Thyroid gland (tissue), 4 donors: Measurements from ENCODE around the gene GLYATL1. TPM values are rescaled to one million over a fixed set of nuclear protein-coding genes. Genes with fewer than 3 reads are reported as not detected.

Experiments used
- DNase-seq, 2 donors: peaks; one replicate each; pipeline ENCODE4 v3.0.0-alpha.2; 2019
- H3K27ac ChIP-seq, 3 donors: fragments of 200-600 bp; sonication (generic); 1 replicate in 2 of 3; 2 replicates in 1 of 3; pipeline ENCODE4 v1.5.1; 2016 to 2019; ENCODE audit warnings: mild to moderate bottlenecking in 1 of 3, moderate library complexity in 1 of 3
- H3K27me3 ChIP-seq: fragments of 200-600 bp; sonication (generic); one replicate; pipeline ENCODE4 v1.5.1; 2019
- H3K36me3 ChIP-seq, 2 donors: fragments of 200-600 bp; sonication (generic); one replicate each; pipeline ENCODE4 v1.5.1; 2016 to 2019
- H3K4me1 ChIP-seq, 2 donors: fragments of 200-600 bp; sonication (generic); one replicate each; pipeline ENCODE4 v1.5.1; 2017 to 2019
- H3K4me3 ChIP-seq, 3 donors: fragments of 200-600 bp; sonication (generic); replicated peaks in 1 of 3; 1 replicate in 2 of 3; 2 replicates in 1 of 3; pipeline ENCODE4 v1.5.1; 2016; ENCODE audit warnings: mild to moderate bottlenecking in 1 of 3
- H3K9me3 ChIP-seq: fragments of 200-600 bp; sonication (generic); one replicate; pipeline ENCODE4 v1.5.1; 2017
- CTCF ChIP-seq, 6 experiments: fragments of 200-600 bp in 3 of 6; fragments of 450-650 bp in 3 of 6; sonication (generic) in 3 of 6; IDR thresholded peaks; one replicate each; pipeline ENCODE4 v1.5.1; 2016 to 2019; ENCODE audit warnings: antibody characterized with exemption in 6 of 6, mild to moderate bottlenecking in 2 of 6, inconsistent platforms in 1 of 6, moderate library complexity in 1 of 6
- POLR2A ChIP-seq, 2 donors: fragments of 450-650 bp; IDR thresholded peaks; one replicate each; pipeline ENCODE4 v1.6.1; 2017; ENCODE audit warnings: antibody characterized with exemption in 2 of 2, mild to moderate bottlenecking in 2 of 2, moderate library complexity in 1 of 2
- WGBS, 2 donors: methylation state at CpG; one replicate each; pipeline ENCODE4 v1.1.5; 2017; 5-methylcytosine and 5-hydroxymethylcytosine counted together
- intact Hi-C: fragments of 100-400 bp; cut with DNase I; formaldehyde crosslinking; loops from one replicate; pipeline ENCODE4 v1.15.1; 2023
- total RNA-seq, 4 donors: library from RNA; depleted of rRNA; stranded (reverse); fragments of >200 nt; gene quantifications; one replicate each; pipeline ENCODE4 v1.2.3, GENCODE V29; 2016

Gene GLYATL1
- total RNA-seq, 4 donors from 2014 or later, result not detected

DNA sequence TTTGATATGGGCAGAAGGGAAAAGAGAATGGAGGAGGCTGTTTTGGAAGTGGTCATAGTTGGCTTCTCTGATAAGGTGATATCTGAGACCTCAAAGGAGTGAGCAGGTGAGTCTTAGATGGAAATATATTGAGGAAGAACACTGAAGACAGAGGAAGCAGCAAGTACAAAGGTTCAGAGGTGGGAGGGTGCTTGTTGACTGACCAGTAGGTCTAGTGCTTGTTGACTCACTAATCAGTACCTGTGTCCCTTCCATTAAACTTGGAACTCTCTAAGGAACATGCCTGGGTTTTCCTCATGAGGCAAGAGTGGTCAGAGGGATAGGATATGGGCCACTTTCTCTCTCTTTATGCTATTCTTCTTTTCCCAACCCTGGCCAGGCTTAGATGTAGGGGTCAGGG, 25.6 kb upstream of the GLYATL1 start:
- Histone ChIP-seq H3K4me1 (no peaks in the 10 kb centered on the region), H3K27me3 (no peaks in the 10 kb centered on the region), H3K9me3 (no peaks in the 10 kb centered on the region), H3K36me3 (no peaks in the 10 kb centered on the region), H3K4me3 (no peak overlapping the region), H3K27ac (no peak overlapping the region)
- intact Hi-C loops, result no loop called here
- no peak for DNase-seq
- TF ChIP-seq CTCF (IDR thresholded peaks at IDR 0.05), result no peak
- TF ChIP-seq POLR2A (IDR thresholded peaks at IDR 0.05), result no peak

DNA sequence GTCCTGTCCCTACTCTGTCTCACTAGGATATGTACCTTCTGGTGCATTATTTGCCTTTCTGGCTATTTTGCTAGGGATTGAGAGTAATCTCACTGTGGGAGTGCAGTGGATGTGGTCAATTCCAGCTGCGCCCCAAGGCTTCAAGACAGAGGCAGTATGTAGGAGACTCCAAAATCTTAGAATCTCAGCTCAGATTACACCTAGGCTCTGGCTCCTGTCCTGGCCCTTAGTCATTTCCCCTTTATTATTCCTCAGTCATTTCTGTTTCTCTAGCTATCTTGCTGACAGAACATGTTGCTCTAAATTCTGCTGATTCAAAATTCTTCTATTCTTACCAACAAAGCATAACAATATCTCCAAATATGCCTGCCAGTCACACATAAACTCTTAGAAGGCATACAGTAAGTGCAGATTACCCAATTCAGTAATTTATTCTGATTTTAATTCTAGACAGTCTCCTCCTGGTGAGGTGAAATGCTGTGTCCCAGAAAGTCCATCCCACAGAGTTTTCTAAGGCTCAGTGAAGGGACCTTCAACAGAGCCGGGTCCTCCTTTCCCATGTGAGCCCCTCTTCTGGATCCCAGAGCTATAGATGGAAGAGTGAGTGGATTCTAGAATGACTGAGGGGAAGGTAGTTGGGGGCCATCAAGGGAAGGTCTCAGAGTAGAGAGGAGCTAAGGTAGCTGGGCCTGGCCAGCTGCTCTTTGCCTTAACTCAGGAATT, 24.3 kb upstream of the GLYATL1 start:
- H3K9me3 ChIP-seq, result no peaks in the 10 kb centered on the region
- H3K4me1 ChIP-seq, result no peaks in the 10 kb centered on the region
- no peaks in the 10 kb centered on the region for H3K27me3 ChIP-seq
- 94 to 100% methylated on average over 2 of the region's 2 CpGs for WGBS, 2 donors
- H3K36me3 ChIP-seq, result no peaks in the 10 kb centered on the region
- H3K27ac ChIP-seq, result no peak overlapping the region
- DNase-seq, result no peak
- intact Hi-C loops, result no loop called here
- no peak overlapping the region for H3K4me3 ChIP-seq
- no peak for TF ChIP-seq CTCF (IDR thresholded peaks at IDR 0.05)
- no peak for TF ChIP-seq POLR2A (IDR thresholded peaks at IDR 0.05)

DNA sequence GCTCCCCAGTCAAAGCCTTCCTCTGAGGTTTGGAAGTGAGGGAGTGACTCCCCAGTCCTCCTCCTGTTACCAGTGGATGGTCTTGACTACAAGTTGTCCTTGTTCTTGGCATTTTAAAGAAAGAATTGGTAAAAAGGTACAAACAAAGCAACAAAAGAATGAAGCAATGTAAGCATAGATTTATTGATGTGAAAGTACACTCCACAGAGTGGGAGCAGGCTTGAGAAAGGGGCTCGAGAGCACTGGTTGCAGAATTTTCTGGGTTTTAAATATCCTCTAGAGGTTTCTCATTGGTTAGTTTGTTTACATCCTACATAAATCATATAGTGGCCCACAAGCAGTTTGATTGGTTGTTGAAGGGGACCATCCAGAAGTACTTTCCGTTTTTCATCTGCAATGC, 22.7 kb upstream of the GLYATL1 start:
- Histone ChIP-seq H3K4me3 (no peak overlapping the region), H3K4me1 (no peaks in the 10 kb centered on the region)

GRCh38 chr11:58917159-58917783, 22.0 kb upstream of the GLYATL1 start:
- no peaks in the 10 kb centered on the region for H3K4me1 ChIP-seq
- intact Hi-C loops, result no loop called here
- H3K4me3 ChIP-seq, result no peak overlapping the region
- DNase-seq, result no peak
- TF ChIP-seq CTCF (IDR thresholded peaks at IDR 0.05), result no peak
- no peaks in the 10 kb centered on the region for H3K36me3 ChIP-seq
- no peak overlapping the region for H3K27ac ChIP-seq
- WGBS, 2 donors, result 83 to 85% methylated on average over 3 of the region's 3 CpGs
- no peaks in the 10 kb centered on the region for H3K27me3 ChIP-seq
- no peaks in the 10 kb centered on the region for H3K9me3 ChIP-seq

More for the DNA sequence above, 22.7 kb upstream of the GLYATL1 start:
- intact Hi-C loops, result no loop called here
- TF ChIP-seq CTCF (IDR thresholded peaks at IDR 0.05) (no peak), POLR2A (IDR thresholded peaks at IDR 0.05) (no peak)
- H3K27ac ChIP-seq, result no peak overlapping the region
- H3K9me3 ChIP-seq, result no peaks in the 10 kb centered on the region
- DNase-seq, result no peak
- no peaks in the 10 kb centered on the region for H3K27me3 ChIP-seq
- WGBS, 2 donors, result 81 to 82% methylated on average over 2 of the region's 2 CpGs
- no peaks in the 10 kb centered on the region for H3K36me3 ChIP-seq

- Histone ChIP-seq H3K4me1 (no peaks in the 10 kb centered on the region), H3K4me3 (no peak overlapping the region), H3K36me3 (no peaks in the 10 kb centered on the region), H3K27me3 (no peaks in the 10 kb centered on the region), H3K9me3 (no peaks in the 10 kb centered on the region), H3K27ac (no peak overlapping the region)
- TF ChIP-seq CTCF (IDR thresholded peaks at IDR 0.05) (no peak), POLR2A (IDR thresholded peaks at IDR 0.05) (no peak)
- 94% methylated on average over 5 to 6 of the region's 6 CpGs for WGBS, 2 donors
- no peak for DNase-seq
- intact Hi-C loops, result no loop called here
Measured at GRCh38 chr11:58919561-58919960, 19.7 kb upstream of the GLYATL1 start.
